Measurements from ENCODE around the gene SLC25A17.

GRCh38 chr22:40721266-40721665 is 97.9 kb downstream of the SLC25A17 start:
- TF ChIP-seq, protein P1, sequence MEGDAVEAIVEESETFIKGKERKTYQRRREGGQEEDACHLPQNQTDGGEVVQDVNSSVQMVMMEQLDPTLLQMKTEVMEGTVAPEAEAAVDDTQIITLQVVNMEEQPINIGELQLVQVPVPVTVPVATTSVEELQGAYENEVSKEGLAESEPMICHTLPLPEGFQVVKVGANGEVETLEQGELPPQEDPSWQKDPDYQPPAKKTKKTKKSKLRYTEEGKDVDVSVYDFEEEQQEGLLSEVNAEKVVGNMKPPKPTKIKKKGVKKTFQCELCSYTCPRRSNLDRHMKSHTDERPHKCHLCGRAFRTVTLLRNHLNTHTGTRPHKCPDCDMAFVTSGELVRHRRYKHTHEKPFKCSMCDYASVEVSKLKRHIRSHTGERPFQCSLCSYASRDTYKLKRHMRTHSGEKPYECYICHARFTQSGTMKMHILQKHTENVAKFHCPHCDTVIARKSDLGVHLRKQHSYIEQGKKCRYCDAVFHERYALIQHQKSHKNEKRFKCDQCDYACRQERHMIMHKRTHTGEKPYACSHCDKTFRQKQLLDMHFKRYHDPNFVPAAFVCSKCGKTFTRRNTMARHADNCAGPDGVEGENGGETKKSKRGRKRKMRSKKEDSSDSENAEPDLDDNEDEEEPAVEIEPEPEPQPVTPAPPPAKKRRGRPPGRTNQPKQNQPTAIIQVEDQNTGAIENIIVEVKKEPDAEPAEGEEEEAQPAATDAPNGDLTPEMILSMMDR (IDR thresholded peaks at IDR 0.05) = no peak
- TF ChIP-seq EP300 (IDR thresholded peaks at IDR 0.05) = no peak
- no peak for TF ChIP-seq POLR2A (IDR thresholded peaks at IDR 0.05; ENCODE audit: low read depth)
- TF ChIP-seq POLR2AphosphoS5 (IDR thresholded peaks at IDR 0.05) = no peak

All from esophagus muscularis mucosa (tissue), 4 donors.